Measurements from ENCODE around the gene ZNF397.

The ZNF397 gene

GRCh38 chr18:35247412-35248249, 6.8 kb downstream of the ZNF397 start:
- no peak for TF ChIP-seq CTCF (IDR thresholded peaks at IDR 0.05; ENCODE audit: low read depth, low read length)
- H3K4me3 ChIP-seq (ENCODE audit: low read depth, low read length) = no peak overlapping the region

- TF ChIP-seq CTCF (IDR thresholded peaks at IDR 0.05; ENCODE audit: low read depth, low read length) = no peak
- no peak overlapping the region for H3K4me3 ChIP-seq (ENCODE audit: low read depth, low read length)
These were observed 7.6 kb downstream of the ZNF397 start for GRCh38 chr18:35248429-35248828.

- no peak overlapping the region for H3K4me3 ChIP-seq (ENCODE audit: low read depth, low read length)
- no peak for TF ChIP-seq CTCF (IDR thresholded peaks at IDR 0.05; ENCODE audit: low read depth, low read length)
These were observed 11.6 kb downstream of the ZNF397 start for GRCh38 chr18:35252466-35252865.

- no peak for TF ChIP-seq CTCF (IDR thresholded peaks at IDR 0.05; ENCODE audit: low read depth, low read length)
- H3K4me3 ChIP-seq (ENCODE audit: low read depth, low read length) = no peak overlapping the region
These were observed 12.9 kb downstream of the ZNF397 start for GRCh38 chr18:35253655-35254287.

GRCh38 chr18:35256947-35257346, 16.1 kb downstream of the ZNF397 start:
- TF ChIP-seq CTCF (IDR thresholded peaks at IDR 0.05; ENCODE audit: low read depth, low read length) = no peak

GRCh38 chr18:35264409-35264808, 23.6 kb downstream of the ZNF397 start:
- no peak overlapping the region for H3K4me3 ChIP-seq (ENCODE audit: low read depth, low read length)
- no peak for TF ChIP-seq CTCF (IDR thresholded peaks at IDR 0.05; ENCODE audit: low read depth, low read length)

More at GRCh38 chr18:35256947-35257346, 16.1 kb downstream of the ZNF397 start:
- H3K4me3 ChIP-seq (ENCODE audit: low read depth, low read length) = no peak overlapping the region

GRCh38 chr18:35267161-35267651, 26.4 kb downstream of the ZNF397 start:
- no peak for TF ChIP-seq CTCF (IDR thresholded peaks at IDR 0.05; ENCODE audit: low read depth, low read length)
- H3K4me3 ChIP-seq (ENCODE audit: low read depth, low read length) = no peak overlapping the region
